ENCODE results near the gene PRCC.

PRCC gene

DNA sequence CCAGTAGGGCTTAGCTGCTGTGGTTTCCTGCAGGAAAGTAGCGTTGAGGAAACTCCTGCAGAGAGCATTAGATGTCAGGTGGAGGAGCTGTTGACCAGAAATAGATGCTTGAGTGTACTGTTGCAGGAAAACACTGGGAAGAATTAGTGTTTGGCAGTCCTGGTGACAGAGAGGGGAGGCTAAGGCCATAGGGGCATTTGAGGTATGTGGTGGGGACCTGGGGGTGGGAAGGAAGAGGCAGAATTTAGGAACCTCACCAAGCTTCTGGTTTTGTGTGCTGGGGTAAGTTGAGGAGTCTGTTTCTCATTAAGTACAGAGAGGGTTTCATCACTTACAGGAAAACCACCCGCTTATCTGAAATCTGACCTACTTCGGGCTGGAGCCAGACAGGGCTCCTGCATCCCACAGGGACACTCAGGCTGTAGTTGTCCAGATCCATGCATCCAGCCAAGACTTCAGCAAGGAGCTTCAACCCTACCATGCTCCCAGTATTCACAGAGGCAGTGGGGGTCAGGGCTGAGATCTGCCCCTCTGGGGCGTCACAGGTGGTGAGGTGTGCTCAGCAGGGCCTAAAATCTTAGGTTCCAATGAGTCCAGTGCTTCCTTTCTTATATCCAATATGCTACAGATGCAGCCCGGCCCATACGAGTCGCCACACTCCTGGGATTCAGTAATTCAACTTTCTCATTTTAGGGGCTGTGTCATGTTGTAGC lies 34.2 kb downstream of the PRCC start:
- TF ChIP-seq, protein P1, sequence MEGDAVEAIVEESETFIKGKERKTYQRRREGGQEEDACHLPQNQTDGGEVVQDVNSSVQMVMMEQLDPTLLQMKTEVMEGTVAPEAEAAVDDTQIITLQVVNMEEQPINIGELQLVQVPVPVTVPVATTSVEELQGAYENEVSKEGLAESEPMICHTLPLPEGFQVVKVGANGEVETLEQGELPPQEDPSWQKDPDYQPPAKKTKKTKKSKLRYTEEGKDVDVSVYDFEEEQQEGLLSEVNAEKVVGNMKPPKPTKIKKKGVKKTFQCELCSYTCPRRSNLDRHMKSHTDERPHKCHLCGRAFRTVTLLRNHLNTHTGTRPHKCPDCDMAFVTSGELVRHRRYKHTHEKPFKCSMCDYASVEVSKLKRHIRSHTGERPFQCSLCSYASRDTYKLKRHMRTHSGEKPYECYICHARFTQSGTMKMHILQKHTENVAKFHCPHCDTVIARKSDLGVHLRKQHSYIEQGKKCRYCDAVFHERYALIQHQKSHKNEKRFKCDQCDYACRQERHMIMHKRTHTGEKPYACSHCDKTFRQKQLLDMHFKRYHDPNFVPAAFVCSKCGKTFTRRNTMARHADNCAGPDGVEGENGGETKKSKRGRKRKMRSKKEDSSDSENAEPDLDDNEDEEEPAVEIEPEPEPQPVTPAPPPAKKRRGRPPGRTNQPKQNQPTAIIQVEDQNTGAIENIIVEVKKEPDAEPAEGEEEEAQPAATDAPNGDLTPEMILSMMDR (IDR thresholded peaks at IDR 0.05) = no peak

DNA sequence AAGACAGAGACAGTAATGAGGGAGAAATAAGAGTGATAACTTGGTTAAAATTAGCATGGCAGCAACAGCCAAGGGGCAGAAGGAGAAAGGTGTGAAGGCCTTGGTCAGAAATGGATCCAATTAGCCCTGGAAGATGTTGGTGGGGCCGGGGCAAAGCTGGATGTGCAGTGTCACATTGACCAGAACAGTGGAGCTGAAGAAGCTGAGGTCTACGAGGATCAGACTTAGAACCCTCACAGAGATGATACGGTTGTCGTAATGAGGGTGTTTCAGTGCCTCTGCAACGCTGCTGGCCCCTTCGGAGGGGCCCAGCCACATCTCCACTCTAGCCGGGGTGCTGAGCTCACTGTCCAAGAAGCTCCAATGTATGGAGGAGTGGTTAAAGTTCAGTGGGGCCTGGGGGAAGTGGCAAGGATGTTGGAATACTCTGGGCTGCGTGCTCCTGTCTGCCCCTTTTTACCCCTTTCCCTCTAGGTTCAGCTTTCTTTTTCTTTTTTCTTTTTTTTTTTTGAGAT lies 35.1 kb downstream of the PRCC start:
- TF ChIP-seq, protein P1 (IDR thresholded peaks at IDR 0.05) = no peak

DNA sequence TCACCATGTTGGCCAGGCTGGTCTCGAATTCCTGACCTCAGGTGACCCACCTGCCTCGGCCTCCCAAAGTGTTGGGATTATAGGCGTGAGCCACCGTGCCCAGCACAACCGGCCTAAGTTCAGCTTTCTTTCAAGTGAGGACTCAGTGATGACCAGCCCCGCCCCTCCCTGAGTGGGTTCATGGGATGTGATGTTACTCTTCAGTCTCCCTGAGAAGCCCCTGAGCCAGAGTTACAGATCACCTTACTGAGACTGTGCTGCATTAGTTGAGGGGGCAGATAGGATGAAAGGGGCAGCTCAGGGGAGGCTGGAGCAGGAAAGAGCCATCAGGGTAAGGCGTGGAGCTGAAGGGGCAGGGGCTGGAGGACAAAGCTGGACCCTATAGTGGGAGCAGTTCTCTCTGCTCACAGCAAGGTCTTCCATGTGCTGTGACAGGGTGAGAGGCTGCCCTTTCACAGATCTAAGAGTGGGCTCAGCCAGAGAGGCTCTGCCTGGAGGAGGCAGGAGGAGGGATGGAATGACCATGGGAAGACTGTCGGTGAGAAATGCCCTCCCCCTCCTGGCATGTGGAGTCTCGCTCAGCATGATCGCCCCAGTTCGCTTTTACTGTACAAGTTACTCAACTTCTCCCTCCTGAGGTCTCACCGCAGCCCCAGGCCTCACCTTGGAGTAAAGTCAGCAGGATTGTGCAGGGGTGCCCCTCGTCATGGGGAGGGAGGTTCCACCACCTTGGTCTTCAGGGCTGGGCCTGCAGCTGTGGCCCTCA lies 35.9 kb downstream of the PRCC start:
- TF ChIP-seq, protein P1 (IDR thresholded peaks at IDR 0.05) = no peak

DNA sequence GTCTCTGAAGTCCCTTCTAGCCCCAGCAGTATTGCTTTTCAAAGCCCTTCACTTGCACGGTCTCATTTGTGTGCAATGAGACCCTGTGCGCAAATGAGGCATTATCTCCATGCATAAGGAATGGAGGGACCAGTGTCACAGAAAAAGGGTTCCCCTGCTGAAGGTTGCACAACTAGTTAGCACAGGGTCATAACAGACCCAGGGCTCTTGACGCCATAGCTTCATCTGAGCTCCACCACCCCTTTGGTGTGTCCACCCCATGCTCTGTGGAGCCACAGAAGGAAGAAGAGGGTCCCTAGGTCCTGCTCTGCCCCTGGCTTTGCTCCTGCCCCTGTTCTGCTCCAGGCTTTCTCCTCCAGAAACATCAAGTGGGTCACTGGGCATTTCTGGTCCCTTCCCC lies 36.7 kb downstream of the PRCC start:
- TF ChIP-seq, protein P1 (IDR thresholded peaks at IDR 0.05) = no peak

DNA sequence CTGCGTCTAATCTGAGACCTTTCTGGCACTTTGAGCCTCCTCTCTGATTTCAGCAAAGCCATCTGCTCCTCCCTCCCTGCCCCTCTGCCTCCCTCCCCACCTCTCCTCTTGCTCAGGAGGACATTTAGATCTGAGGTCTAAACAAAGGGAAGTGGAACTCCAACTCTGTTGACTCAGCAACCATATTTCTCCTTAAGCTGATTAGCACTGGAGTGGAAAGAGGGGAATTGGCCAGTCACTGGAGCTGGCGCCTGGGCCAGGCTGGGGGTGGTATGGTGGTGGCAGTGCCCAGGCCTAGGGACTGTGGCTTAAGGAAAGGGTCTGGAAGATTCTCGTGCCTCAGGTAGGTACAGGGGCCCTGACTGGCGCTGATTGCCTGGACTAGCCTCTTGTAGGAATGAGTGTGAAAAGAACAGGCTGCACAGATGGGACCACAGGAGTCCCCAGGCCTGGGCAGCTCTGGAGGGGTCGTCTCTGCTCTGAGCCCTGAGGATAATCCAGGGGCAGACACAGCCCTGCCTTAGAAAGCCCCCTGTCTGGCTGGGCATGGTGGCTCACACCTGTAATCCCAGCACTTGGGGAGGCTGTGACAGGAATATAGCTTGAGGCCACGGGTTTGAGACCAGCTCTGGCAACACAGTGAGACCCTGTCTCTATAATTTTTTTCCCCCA lies 37.4 kb downstream of the PRCC start:
- TF ChIP-seq, protein P1 (IDR thresholded peaks at IDR 0.05) = no peak

DNA sequence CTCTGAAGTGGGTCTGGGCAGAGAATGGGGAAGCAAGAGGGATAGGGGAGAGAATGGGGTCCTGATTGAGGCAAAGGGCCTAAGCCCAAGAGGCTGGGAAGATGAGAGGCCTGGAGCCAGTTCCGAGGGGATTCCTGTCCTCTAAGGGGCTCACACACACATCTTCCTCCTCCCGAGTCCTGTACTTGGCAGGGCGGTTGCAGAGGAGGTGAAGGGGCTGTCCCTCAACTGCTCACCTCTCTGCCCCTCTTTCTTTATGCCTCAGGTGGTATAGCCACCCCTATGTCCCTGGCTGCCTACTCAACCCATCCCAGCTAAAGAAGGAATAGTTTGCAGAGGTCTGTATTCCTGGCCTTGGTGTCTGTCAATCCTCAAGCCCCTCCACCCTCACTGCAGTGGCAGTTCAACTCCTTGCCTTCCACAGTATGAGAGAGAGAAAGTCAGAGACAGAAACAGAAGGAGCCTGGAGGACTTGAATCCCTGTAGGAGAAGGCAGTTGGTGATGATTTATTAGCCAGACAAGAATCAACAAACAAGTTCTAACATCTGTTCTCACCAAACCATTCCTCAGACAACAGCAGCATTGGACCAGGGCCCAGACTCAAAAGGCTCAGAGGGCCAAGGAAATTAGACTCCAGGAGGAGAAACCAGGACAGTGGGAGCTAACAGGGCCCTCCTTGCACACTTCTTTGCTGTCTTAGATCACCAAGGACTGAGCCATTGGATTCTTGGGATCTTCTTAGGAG lies 38.6 kb downstream of the PRCC start:
- TF ChIP-seq, protein P1 (IDR thresholded peaks at IDR 0.05) = no peak
